DND-41 (cell line): ENCODE results near the gene ZRANB3.
"Not testable (repeated sequence)": the region's sequence is repeated elsewhere in the genome, so short reads cannot be mapped to it uniquely, and the experiment has no call there.

Experiments used
- ATAC-seq: fragments of 200-7000 bp; cut with Tn5 transposase; 3 replicates; pipeline ENCODE4 v1.9.1; 2021; ENCODE audit warnings: low read depth; ENCODE audit not compliant: insufficient read depth
- DNase-seq: peaks from one replicate; pipeline ENCODE4 v3.0.0-alpha.2; 2020
- H2AFZ ChIP-seq: 2 replicates; pipeline ENCODE4 v1.6.0; 2012; ENCODE audit warnings: low read depth, low read length
- H3K27ac ChIP-seq: 2 replicates; pipeline ENCODE4 v1.5.1; 2012; ENCODE audit warnings: low read length, inconsistent platforms
- H3K27me3 ChIP-seq: fragments of 200-600 bp; sonication (generic); 2 replicates; pipeline ENCODE4 v1.6.0; 2012; ENCODE audit warnings: low read length, mild to moderate bottlenecking, inconsistent platforms; ENCODE audit not compliant: insufficient read depth, poor library complexity
- H3K36me3 ChIP-seq: 2 replicates; pipeline ENCODE4 v1.5.1; 2012; ENCODE audit warnings: low read length, inconsistent platforms; ENCODE audit not compliant: insufficient read depth
- H3K4me1 ChIP-seq: 2 replicates; pipeline ENCODE4 v1.5.1; 2012; ENCODE audit warnings: mild to moderate bottlenecking, low read length; ENCODE audit not compliant: insufficient read depth
- H3K4me2 ChIP-seq: 2 replicates; pipeline ENCODE4 v1.6.0; 2012; ENCODE audit warnings: mild to moderate bottlenecking, moderate library complexity, low read length, inconsistent platforms; ENCODE audit not compliant: insufficient read depth
- H3K4me3 ChIP-seq, 2 experiments: fragments of 200-600 bp in 1 of 2; shearing (Covaris generic) in 1 of 2; 2 replicates each; pipeline ENCODE4 v1.5.1; 2012 to 2016; ENCODE audit warnings: inconsistent platforms in 2 of 2, low read length in 2 of 2, mild to moderate bottlenecking in 2 of 2, low read depth in 1 of 2, moderate library complexity in 1 of 2
- H3K79me2 ChIP-seq: 2 replicates; pipeline ENCODE4 v1.6.0; 2012; ENCODE audit warnings: low read length, inconsistent platforms; ENCODE audit not compliant: insufficient read depth
- H3K9ac ChIP-seq: 2 replicates; pipeline ENCODE4 v1.6.0; 2012; ENCODE audit warnings: low read depth, mild to moderate bottlenecking, inconsistent platforms, low read length, moderate library complexity
- H3K9me3 ChIP-seq: 2 replicates; pipeline ENCODE4 v1.5.1; 2012; ENCODE audit warnings: low read length, moderate library complexity, mild to moderate bottlenecking, inconsistent platforms; ENCODE audit not compliant: insufficient read depth, severe bottlenecking
- H4K20me1 ChIP-seq: 2 replicates; pipeline ENCODE4 v1.6.0; 2012; ENCODE audit warnings: low read length; ENCODE audit not compliant: insufficient read depth
- CTCF ChIP-seq: IDR thresholded peaks from 2 replicates; pipeline ENCODE4 v1.5.1; 2012; ENCODE audit warnings: borderline replicate concordance, low read length, moderate library complexity, mild to moderate bottlenecking; ENCODE audit not compliant: poor library complexity, severe bottlenecking; ENCODE audit errors: extremely low read depth
- EZH2 ChIP-seq: IDR thresholded peaks from 3 replicates; pipeline ENCODE4 v1.6.1; 2012; ENCODE audit warnings: borderline replicate concordance, low read depth, mild to moderate bottlenecking, moderate library complexity, low read length, inconsistent platforms; ENCODE audit not compliant: severe bottlenecking

The ZRANB3 gene

GRCh38 chr2:135422898-135423297 is 108.1 kb downstream of the ZRANB3 start:
- no peak overlapping the region for H3K27ac ChIP-seq
- H3K27me3 ChIP-seq = no peaks in the 10 kb centered on the region
- no peak overlapping the region for H3K9ac ChIP-seq
- no peaks in the 10 kb centered on the region for H3K4me1 ChIP-seq
- no peak overlapping the region for H3K4me3 ChIP-seq
- no peaks in the 10 kb centered on the region for H3K36me3 ChIP-seq
- no peaks in the 10 kb centered on the region for H4K20me1 ChIP-seq
- no peaks in the 10 kb centered on the region for H3K79me2 ChIP-seq
- no peak for DNase-seq
- ATAC-seq = no peak
- TF ChIP-seq EZH2 = no peak
- TF ChIP-seq CTCF = no peak
- H2AFZ ChIP-seq = no peak overlapping the region
- no peaks in the 10 kb centered on the region for H3K9me3 ChIP-seq
- H3K4me2 ChIP-seq = no peak overlapping the region

- H3K36me3 ChIP-seq = no peaks in the 10 kb centered on the region
- no peak overlapping the region for H2AFZ ChIP-seq
- H3K27ac ChIP-seq = no peak overlapping the region
- no peaks in the 10 kb centered on the region for H4K20me1 ChIP-seq
- no peak for TF ChIP-seq CTCF
- H3K79me2 ChIP-seq = no peaks in the 10 kb centered on the region
- no peaks in the 10 kb centered on the region for H3K4me1 ChIP-seq
- no peak for ATAC-seq
- no peak overlapping the region for H3K4me3 ChIP-seq
- H3K9me3 ChIP-seq = no peaks in the 10 kb centered on the region
- H3K27me3 ChIP-seq = no peaks in the 10 kb centered on the region
- H3K4me2 ChIP-seq = no peak overlapping the region
- no peak for DNase-seq
- no peak overlapping the region for H3K9ac ChIP-seq
Observed at GRCh38 chr2:135411646-135412045, 119.4 kb downstream of the ZRANB3 start.

DNA sequence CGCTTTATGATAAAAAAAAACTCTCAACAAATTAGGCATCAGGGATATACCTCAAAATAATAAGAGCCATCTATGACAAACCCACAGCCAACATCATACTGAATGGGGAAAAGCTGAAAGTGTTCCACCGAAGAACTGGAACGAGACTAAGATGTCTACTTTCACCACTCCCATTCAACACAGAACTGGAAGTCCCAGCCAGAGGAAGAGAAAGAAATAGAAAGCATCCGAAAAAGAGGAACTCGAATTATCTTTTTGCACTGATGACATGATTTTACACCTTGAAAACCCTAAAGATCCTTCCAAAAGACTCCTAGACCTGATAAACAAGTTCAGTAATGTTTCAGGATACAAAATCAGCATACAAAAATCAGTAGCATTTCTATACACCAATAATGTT is 121.6 kb downstream of the ZRANB3 start:
- H3K4me2 ChIP-seq = no peak overlapping the region
- ATAC-seq = no peak
- TF ChIP-seq EZH2 = no peak
- TF ChIP-seq CTCF = no peak

GRCh38 chr2:135396259-135396658 is 134.8 kb downstream of the ZRANB3 start:
- not testable (repeated sequence) for ATAC-seq, H3K4me3 ChIP-seq, H3K4me1 ChIP-seq, H3K27ac ChIP-seq, H3K36me3 ChIP-seq, H3K4me2 ChIP-seq, H3K27me3 ChIP-seq, H3K9me3 ChIP-seq, DNase-seq, H3K9ac ChIP-seq, H2AFZ ChIP-seq, H3K79me2 ChIP-seq, H4K20me1 ChIP-seq

More for the DNA sequence above, 121.6 kb downstream of the ZRANB3 start:
- Histone ChIP-seq H3K27ac (no peak overlapping the region), H3K9me3 (no peaks in the 10 kb centered on the region), H3K4me3 (no peak overlapping the region), H4K20me1 (no peaks in the 10 kb centered on the region), H3K27me3 (no peaks in the 10 kb centered on the region), H3K9ac (no peak overlapping the region), H3K36me3 (no peaks in the 10 kb centered on the region), H2AFZ (no peak overlapping the region), H3K79me2 (no peaks in the 10 kb centered on the region), H3K4me1 (no peaks in the 10 kb centered on the region)
- DNase-seq = no peak
